Measurements from ENCODE around the gene SUOX. TPM values are rescaled to one million over a fixed set of nuclear protein-coding genes. Genes with fewer than 3 reads are reported as not detected.
"Not testable (repeated sequence)": the region's sequence is repeated elsewhere in the genome, so short reads cannot be mapped to it uniquely, and the experiment has no call there.

SUOX gene
- total RNA-seq, 4 donors from 2014 or later: 14.5 to 43.0 (median 22.9) TPM

GRCh38 chr12:55972911-55973598 lies 24.0 kb upstream of the SUOX start:
- DNase-seq (ENCODE audit: low spot score) (no peak), ATAC-seq (ENCODE audit: low FRiP score) (no peak)
- TF ChIP-seq CTCF (IDR thresholded peaks at IDR 0.05): no peak

GRCh38 chr12:55973599-55974307 lies 23.3 kb upstream of the SUOX start, which contains the start of gene RAB5B:
Gene RAB5B (plus strand): TSS chr12:55974078. CDS start chr12:55986961, 12,883 bp downstream.
- TF ChIP-seq CTCF (IDR thresholded peaks at IDR 0.05): no peak
- ATAC-seq (ENCODE audit: low FRiP score) (peak; percentile 97), DNase-seq (ENCODE audit: low spot score) (peak; percentile 89)

GRCh38 chr12:55974308-55974730 lies 22.8 kb upstream of the SUOX start:
- DNase-seq (ENCODE audit: low spot score) (no peak), ATAC-seq (ENCODE audit: low FRiP score) (peak; percentile 26)
- no peak for TF ChIP-seq CTCF (IDR thresholded peaks at IDR 0.05)

- ATAC-seq (ENCODE audit: low FRiP score) (no peak), DNase-seq (ENCODE audit: low spot score) (no peak)
- no peak for TF ChIP-seq CTCF (IDR thresholded peaks at IDR 0.05)
Observed at GRCh38 chr12:55978393-55978792, 18.7 kb upstream of the SUOX start.

- DNase-seq (ENCODE audit: low spot score): no peak
- TF ChIP-seq CTCF (IDR thresholded peaks at IDR 0.05): no peak
- no peak for ATAC-seq (ENCODE audit: low FRiP score)
Observed at GRCh38 chr12:55979069-55979468, 18.0 kb upstream of the SUOX start.

GRCh38 chr12:55981882-55982281 lies 15.2 kb upstream of the SUOX start:
- peak; percentile 35 for ATAC-seq (ENCODE audit: low FRiP score)
- DNase-seq (ENCODE audit: low spot score): not testable (repeated sequence)

- TF ChIP-seq CTCF (IDR thresholded peaks at IDR 0.05): no peak
- ATAC-seq (ENCODE audit: low FRiP score) (no peak), DNase-seq (ENCODE audit: low spot score) (no peak)
Observed at GRCh38 chr12:55982319-55982936, 14.6 kb upstream of the SUOX start.
